ENCODE measurements around the gene EIF4E3.

- TF ChIP-seq GATA2 (IDR thresholded peaks at IDR 0.05; ENCODE audit: low read depth, low read length) (no peak), GATA3 (IDR thresholded peaks at IDR 0.05; ENCODE audit: low read depth, low read length) (no peak)
Observed at GRCh38 chr3:71718072-71718471, 7.1 kb downstream of the EIF4E3 start.

Data from SH-SY5Y (cell line).